Naive thymus-derived CD4-positive, alpha-beta T cell (primary cell): ENCODE data around the gene PDS5A. TPM values are rescaled to one million over a fixed set of nuclear protein-coding genes. Genes with fewer than 3 reads are reported as not detected.

Experiments used
- ATAC-seq: fragments of 150-1000 bp; cut with Tn5 transposase; 2 replicates; pipeline ENCODE4 v1.10.0; 2021; ENCODE audit warnings: mild to moderate bottlenecking, moderate library complexity
- CTCF ChIA-PET: fragments of 350-600 bp; sonication (Branson Sonifier 250); formaldehyde crosslinking; loops from one replicate; lab custom pipeline; 2021; ENCODE audit warnings: antibody characterized with exemption; lab: Charles Lee
- POLR2A ChIA-PET: fragments of 350-600 bp; sonication (Branson Sonifier 250); formaldehyde crosslinking; loops from one replicate; lab custom pipeline; 2021; ENCODE audit warnings: antibody characterized with exemption, inconsistent platforms; lab: Charles Lee
- DNase-seq, 9 donors: peaks; one replicate each; pipeline versions ENCODE4 v3.0.0 to v3.0.0-alpha.2; 2020 to 2022; ENCODE audit warnings: mixed read lengths in 1 of 9
- H3K27ac ChIP-seq: one replicate; pipeline ENCODE4 v1.7.0; 2013; ENCODE audit warnings: mild to moderate bottlenecking, low read depth, low read length, moderate library complexity
- H3K27me3 ChIP-seq, 2 donors: one replicate each; pipeline ENCODE4 v1.7.0; 2013; ENCODE audit warnings: low read length in 2 of 2, mild to moderate bottlenecking in 2 of 2, moderate library complexity in 2 of 2; ENCODE audit not compliant: control insufficient read depth in 2 of 2, insufficient read depth in 2 of 2
- H3K36me3 ChIP-seq, 3 experiments: 1 replicate in 2 of 3; 2 replicates in 1 of 3; pipeline ENCODE4 v1.7.0; 2013; ENCODE audit warnings: low read length in 3 of 3, mild to moderate bottlenecking in 3 of 3, moderate library complexity in 1 of 3; ENCODE audit not compliant: insufficient read depth in 3 of 3, control insufficient read depth in 2 of 3
- H3K4me1 ChIP-seq, 2 donors: one replicate each; pipeline ENCODE4 v1.7.0; 2013; ENCODE audit warnings: low read length in 2 of 2, mild to moderate bottlenecking in 2 of 2, moderate library complexity in 1 of 2; ENCODE audit not compliant: control insufficient read depth in 2 of 2, insufficient read depth in 2 of 2
- H3K4me3 ChIP-seq: 2 replicates; pipeline ENCODE4 v1.7.0; 2013; ENCODE audit warnings: mild to moderate bottlenecking, low read length
- H3K9me3 ChIP-seq, 3 experiments: 1 replicate in 2 of 3; 2 replicates in 1 of 3; pipeline ENCODE4 v1.7.0; 2013; ENCODE audit warnings: low read length in 3 of 3; ENCODE audit not compliant: control insufficient read depth in 2 of 3
- H3K27ac Mint-ChIP-seq, 9 donors: one replicate each; pipeline ENCODE4 v1.8.0; 2020 to 2022; ENCODE audit warnings: mixed read lengths in 9 of 9, mild to moderate bottlenecking in 8 of 9, moderate library complexity in 5 of 9, inconsistent platforms in 2 of 9
- H3K27me3 Mint-ChIP-seq, 5 donors: one replicate each; pipeline ENCODE4 v1.8.0; 2021 to 2022; ENCODE audit warnings: mixed read lengths in 5 of 5, mild to moderate bottlenecking in 1 of 5
- H3K36me3 Mint-ChIP-seq, 5 donors: one replicate each; pipeline ENCODE4 v1.8.0; 2020 to 2022; ENCODE audit warnings: mixed read lengths in 5 of 5, mild to moderate bottlenecking in 3 of 5, inconsistent platforms in 1 of 5
- H3K4me1 Mint-ChIP-seq, 7 donors: one replicate each; pipeline ENCODE4 v1.8.0; 2020 to 2022; ENCODE audit warnings: mixed read lengths in 7 of 7, mild to moderate bottlenecking in 3 of 7, inconsistent platforms in 1 of 7
- H3K4me3 Mint-ChIP-seq, 10 donors: one replicate each; pipeline ENCODE4 v1.8.0; 2020 to 2022; ENCODE audit warnings: mild to moderate bottlenecking in 10 of 10, mixed read lengths in 10 of 10, moderate library complexity in 6 of 10, inconsistent platforms in 2 of 10
- H3K9me3 Mint-ChIP-seq, 11 donors: one replicate each; pipeline ENCODE4 v1.8.0; 2020 to 2022; ENCODE audit warnings: mixed read lengths in 11 of 11, mild to moderate bottlenecking in 4 of 11, inconsistent platforms in 1 of 11, moderate library complexity in 1 of 11
- intact Hi-C, 2 donors: fragments of 100-400 bp; cut with micrococcal nuclease; formaldehyde crosslinking; loops; one replicate each; pipeline ENCODE4 v1.15.1; 2023
- polyA plus RNA-seq, 2 donors: library from polyadenylated mRNA; unstranded; fragments of 300-500 nt; fragmentation: Illumina TruSeq; gene quantifications; one replicate each; pipeline ENCODE4 v1.2.3, GENCODE V29; 2021
- total RNA-seq, 6 experiments: library from RNA in 5 of 6; stranded (reverse) in 5 of 6; gene quantifications; 1 replicate in 5 of 6; 2 replicates in 1 of 6; pipeline ENCODE4 v1.2.3 and lab custom pipeline; 2021 to 2026

PDS5A gene
- total and polyA plus RNA-seq, 7 experiments from 2014 or later = 42.8 to 102 (median 96.2) TPM

DNA sequence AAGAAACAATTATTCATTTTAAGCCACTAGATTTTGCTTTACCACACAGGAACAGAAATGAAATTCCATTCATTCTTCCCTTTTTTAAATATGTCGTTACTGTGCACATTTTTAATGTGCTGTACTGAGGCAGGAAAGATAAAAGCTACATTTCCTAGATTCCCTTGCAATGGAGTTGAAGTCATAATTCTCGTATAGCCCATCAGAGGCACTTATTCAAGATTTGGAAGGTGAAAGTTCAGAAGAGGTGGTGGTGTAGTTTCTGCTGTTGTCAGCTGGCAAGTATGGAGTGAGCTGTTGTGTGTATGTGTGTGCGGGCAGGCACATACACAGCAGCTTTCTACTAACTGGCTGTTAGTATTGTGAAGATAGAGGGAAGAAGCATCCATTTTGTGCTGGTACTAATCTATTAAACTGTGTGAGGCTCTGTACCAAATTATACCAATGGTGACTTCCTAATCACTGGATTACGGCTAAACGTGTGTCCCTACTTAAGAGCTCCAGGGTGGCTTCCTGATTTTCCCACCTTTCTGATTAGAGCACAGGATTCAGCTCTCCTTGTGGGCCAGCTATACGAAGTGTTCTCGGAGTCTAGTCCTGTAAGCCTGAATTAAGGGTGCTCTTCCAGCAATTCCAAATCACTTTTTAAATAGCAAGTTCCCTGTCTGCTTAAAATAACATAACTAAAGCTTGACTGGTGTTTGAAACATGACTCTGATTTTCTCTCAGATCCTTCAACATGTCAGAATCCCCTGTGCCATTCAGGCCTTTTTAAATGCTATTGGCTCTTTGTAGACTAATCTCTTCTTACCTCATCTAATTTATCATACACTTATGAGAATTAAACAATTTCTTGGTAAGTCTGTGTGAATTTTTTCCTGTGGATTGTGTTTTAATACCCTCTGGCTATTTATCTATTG lies 43.8 kb downstream of the PDS5A start:
- Histone ChIP-seq H3K27me3 (no peaks in the 10 kb centered on the region), H3K9me3 (no peaks in the 10 kb centered on the region), H3K4me1 (peaks cover 15 to 37% of the 10 kb centered on the region in 2 donors), H3K27ac (no peak overlapping the region), H3K4me3 (no peak overlapping the region), H3K36me3 (no peaks in the 10 kb centered on the region)
- peaks cover 0 to 20% (median 7%) of the 10 kb centered on the region in 5 donors for H3K36me3 Mint-ChIP-seq
- H3K27ac Mint-ChIP-seq = peak overlapping the region; percentile 18 to 84 (median 58)
- H3K4me1 Mint-ChIP-seq = peaks cover 28 to 75% (median 67%) of the 10 kb centered on the region in 7 donors
- DNase-seq (no peak), ATAC-seq (no peak)
- ChIA-PET CTCF (interaction anchor here (0.7 kb wide), 1 partner anchor 36 kb away, joined by 5 read pairs; no protein-coding TSS in a partner anchor), POLR2A (interaction anchor here (0.6 kb wide), 1 partner anchor 26 kb away, joined by 3 read pairs; no protein-coding TSS in a partner anchor)
- H3K9me3 Mint-ChIP-seq = peaks cover 0 to 2% (median 0%) of the 10 kb centered on the region in 11 donors
- intact Hi-C loops = loop anchor here (2.0 to 5.0 kb wide), 3 partner anchors 13 to 43 kb away; partner anchors contain the start of gene PDS5A (in 2 of the 2)
- no peaks in the 10 kb centered on the region for H3K27me3 Mint-ChIP-seq
- peak overlapping the region in 8 of 10 donors; percentile 0 to 63 (median 36) for H3K4me3 Mint-ChIP-seq

DNA sequence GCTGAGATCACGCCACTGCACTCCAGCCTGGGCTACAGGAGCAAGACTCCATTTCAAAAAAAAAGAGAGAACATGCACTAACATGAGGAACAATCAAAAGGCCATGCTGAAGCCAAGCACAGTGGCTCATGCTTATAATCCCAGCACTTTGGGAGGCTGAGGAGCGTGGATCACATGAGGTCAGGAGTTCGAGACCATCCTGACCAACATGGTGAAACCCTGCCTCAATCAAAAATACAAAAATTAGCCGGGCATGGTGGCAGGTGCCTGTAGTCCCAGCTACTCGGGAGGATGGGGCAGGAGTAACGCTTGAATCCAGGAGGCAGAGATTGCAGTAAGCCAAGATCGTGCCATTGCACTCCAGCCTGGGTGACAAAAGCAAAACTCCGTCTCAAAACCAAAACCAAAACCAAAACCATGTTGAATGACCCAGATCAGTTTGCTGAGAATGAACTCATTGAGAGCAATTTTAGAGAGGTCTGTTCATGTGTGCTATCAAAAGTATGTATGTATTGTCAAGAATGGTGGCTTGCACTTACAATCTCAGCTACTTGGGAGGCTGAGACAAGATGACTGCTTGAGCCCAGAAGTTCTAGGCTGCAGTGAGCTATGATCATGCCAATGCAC lies 44.8 kb downstream of the PDS5A start:
- Histone ChIP-seq H3K27me3 (no peaks in the 10 kb centered on the region), H3K9me3 (no peaks in the 10 kb centered on the region), H3K4me3 (no peak overlapping the region), H3K36me3 (peaks cover 0 to 4% (median 1%) of the 10 kb centered on the region in 3 experiments), H3K4me1 (peaks cover 15 to 37% of the 10 kb centered on the region in 2 donors), H3K27ac (no peak overlapping the region)
- H3K36me3 Mint-ChIP-seq = peaks cover 0 to 23% (median 7%) of the 10 kb centered on the region in 5 donors
- POLR2A ChIA-PET = no interaction called here
- H3K4me1 Mint-ChIP-seq = peaks cover 24 to 72% (median 64%) of the 10 kb centered on the region in 7 donors
- H3K9me3 Mint-ChIP-seq = peaks cover 0 to 2% (median 0%) of the 10 kb centered on the region in 11 donors
- H3K27me3 Mint-ChIP-seq = no peaks in the 10 kb centered on the region
- ATAC-seq (peak; percentile 47), DNase-seq (peak in 3 of 9 donors; percentile 4 to 11 (median 7))
- peak overlapping the region in 8 of 10 donors; percentile 13 to 64 (median 49) for H3K4me3 Mint-ChIP-seq
- CTCF ChIA-PET = interaction anchor here (0.6 kb wide), 1 partner anchor 19 kb away, joined by 5 read pairs; no protein-coding TSS in a partner anchor
- intact Hi-C loops = loop anchor here (2.0 to 5.0 kb wide), 3 partner anchors 14 to 44 kb away; partner anchors contain the start of gene PDS5A (in 2 of the 2)
- peak overlapping the region in 8 of 9 donors; percentile 39 to 84 (median 65) for H3K27ac Mint-ChIP-seq

GRCh38 chr4:39931441-39931901 lies 46.2 kb downstream of the PDS5A start:
- POLR2A ChIA-PET = interaction anchor here (0.6 kb wide), 1 partner anchor 32 kb away, joined by 3 read pairs; no protein-coding TSS in a partner anchor
- Histone ChIP-seq H3K36me3 (peaks cover 0 to 9% (median 5%) of the 10 kb centered on the region in 3 experiments), H3K27me3 (no peaks in the 10 kb centered on the region), H3K4me1 (peaks cover 15 to 31% of the 10 kb centered on the region in 2 donors), H3K4me3 (no peak overlapping the region), H3K9me3 (no peaks in the 10 kb centered on the region), H3K27ac (no peak overlapping the region)
- ATAC-seq = peak; percentile 67
- peak overlapping the region in 1 of 10 donors; percentile 32 for H3K4me3 Mint-ChIP-seq
- peaks cover 0 to 2% (median 0%) of the 10 kb centered on the region in 11 donors for H3K9me3 Mint-ChIP-seq
- peak overlapping the region in 7 of 9 donors; percentile 18 to 77 (median 62) for H3K27ac Mint-ChIP-seq
- peaks cover 19 to 65% (median 55%) of the 10 kb centered on the region in 7 donors for H3K4me1 Mint-ChIP-seq
- intact Hi-C loops = loop anchor here in 1 of 2 donors (5.0 kb wide), 1 partner anchor 46 kb away; the partner anchor contains the start of gene PDS5A
- CTCF ChIA-PET = no interaction called here
- no peaks in the 10 kb centered on the region for H3K27me3 Mint-ChIP-seq
- peaks cover 0 to 26% (median 5%) of the 10 kb centered on the region in 5 donors for H3K36me3 Mint-ChIP-seq
- no peak for DNase-seq

GRCh38 chr4:39928538-39928937 lies 49.2 kb downstream of the PDS5A start:
- Mint-ChIP-seq H3K36me3 (peaks cover 4 to 34% (median 19%) of the 10 kb centered on the region in 5 donors), H3K27me3 (no peaks in the 10 kb centered on the region), H3K4me1 (peaks cover 7 to 46% (median 42%) of the 10 kb centered on the region in 7 donors), H3K27ac (peak overlapping the region in 2 of 9 donors; percentile 10 to 64), H3K4me3 (no peak overlapping the region), H3K9me3 (no peaks in the 10 kb centered on the region)
- Histone ChIP-seq H3K4me1 (peaks cover 9 to 22% of the 10 kb centered on the region in 2 donors), H3K27ac (no peak overlapping the region), H3K4me3 (no peak overlapping the region), H3K9me3 (no peaks in the 10 kb centered on the region), H3K36me3 (peaks cover 3 to 13% (median 5%) of the 10 kb centered on the region in 3 experiments), H3K27me3 (no peaks in the 10 kb centered on the region)
- ATAC-seq (no peak), DNase-seq (no peak)
- intact Hi-C loops = no loop called here
- CTCF ChIA-PET = no interaction called here
- POLR2A ChIA-PET = no interaction called here

GRCh38 chr4:39924014-39924413 lies 53.7 kb downstream of the PDS5A start:
- H3K27ac ChIP-seq = no peak overlapping the region
- no peak for ATAC-seq
- Mint-ChIP-seq H3K4me3 (no peak overlapping the region), H3K27me3 (no peaks in the 10 kb centered on the region), H3K9me3 (no peaks in the 10 kb centered on the region), H3K36me3 (peaks cover 5 to 31% (median 22%) of the 10 kb centered on the region in 5 donors), H3K4me1 (peaks cover 2 to 22% (median 18%) of the 10 kb centered on the region in 7 donors), H3K27ac (peak overlapping the region in 6 of 9 donors; percentile 22 to 86 (median 63))
- no peaks in the 10 kb centered on the region for H3K27me3 ChIP-seq
- H3K36me3 ChIP-seq = peaks cover 3 to 22% (median 5%) of the 10 kb centered on the region in 3 experiments
- no peak overlapping the region for H3K4me3 ChIP-seq
- intact Hi-C loops = loop anchor here in 1 of 2 donors (5.0 kb wide), 1 partner anchor 37 kb away; no protein-coding TSS in a partner anchor
- no peak for DNase-seq
- CTCF ChIA-PET = no interaction called here
- H3K4me1 ChIP-seq = no peaks in the 10 kb centered on the region
- no peaks in the 10 kb centered on the region for H3K9me3 ChIP-seq
- POLR2A ChIA-PET = no interaction called here

- Histone ChIP-seq H3K27me3 (no peaks in the 10 kb centered on the region), H3K36me3 (peaks cover 0 to 28% (median 3%) of the 10 kb centered on the region in 3 experiments), H3K4me3 (no peak overlapping the region), H3K27ac (no peak overlapping the region), H3K9me3 (no peaks in the 10 kb centered on the region), H3K4me1 (no peaks in the 10 kb centered on the region)
- Mint-ChIP-seq H3K36me3 (peaks cover 5 to 23% (median 18%) of the 10 kb centered on the region in 5 donors), H3K27ac (no peak overlapping the region), H3K4me3 (no peak overlapping the region), H3K4me1 (peaks cover 0 to 19% (median 13%) of the 10 kb centered on the region in 7 donors), H3K9me3 (no peaks in the 10 kb centered on the region), H3K27me3 (no peaks in the 10 kb centered on the region)
- DNase-seq = no peak
- intact Hi-C loops = loop anchor here in 1 of 2 donors (5.0 kb wide), 1 partner anchor 35 kb away; no protein-coding TSS in a partner anchor
- CTCF ChIA-PET = no interaction called here
- POLR2A ChIA-PET = no interaction called here
- ATAC-seq = no peak
Measured at GRCh38 chr4:39922399-39922798, 55.3 kb downstream of the PDS5A start.
